Common myeloid progenitor, CD34-positive (primary cell): ENCODE measurements around the gene PVALEF.
A peak's percentile ranks its signal among the peaks of the same experiment; 100 is the strongest.

Experiments
- CTCF ChIA-PET: fragments of 350-600 bp; sonication (Branson Sonifier 250); formaldehyde crosslinking; loops from one replicate; lab custom pipeline; 2021; ENCODE audit warnings: antibody characterized with exemption; lab: Charles Lee
- POLR2A ChIA-PET: fragments of 350-600 bp; sonication (Branson Sonifier 250); formaldehyde crosslinking; loops from one replicate; lab custom pipeline; 2021; ENCODE audit warnings: antibody characterized with exemption; lab: Charles Lee
- DNase-seq, 3 donors: peaks; one replicate each; pipeline versions ENCODE4 v3.0.0 to v3.0.0-alpha.2; 2013
- H3K27ac ChIP-seq, 2 experiments: 1 replicate in 1 of 2; 2 replicates in 1 of 2; pipeline ENCODE4 v1.7.0; 2013; ENCODE audit warnings: inconsistent platforms in 2 of 2, low read length in 2 of 2, mild to moderate bottlenecking in 2 of 2, low read depth in 1 of 2, moderate library complexity in 1 of 2; ENCODE audit not compliant: severe bottlenecking in 2 of 2, insufficient read depth in 1 of 2, poor library complexity in 1 of 2
- H3K27me3 ChIP-seq, 5 experiments: replicated peaks in 2 of 5; 1 replicate in 3 of 5; 2 replicates in 2 of 5; pipeline versions ENCODE4 v1.6.1 to v1.7.0; 2013; ENCODE audit warnings: low read length in 4 of 5, mild to moderate bottlenecking in 2 of 5, moderate library complexity in 2 of 5, inconsistent platforms in 1 of 5; ENCODE audit not compliant: insufficient read depth in 5 of 5, control insufficient read depth in 4 of 5
- H3K36me3 ChIP-seq, 4 experiments: 1 replicate in 2 of 4; 2 replicates in 2 of 4; pipeline versions ENCODE4 v1.6.1 to v1.7.0; 2013; ENCODE audit warnings: low read length in 3 of 4, control low read depth in 1 of 4, mild to moderate bottlenecking in 1 of 4; ENCODE audit not compliant: control insufficient read depth in 4 of 4, insufficient read depth in 4 of 4
- H3K4me1 ChIP-seq, 4 experiments: 1 replicate in 3 of 4; 2 replicates in 1 of 4; pipeline versions ENCODE4 v1.6.1 to v1.7.1; 2013; ENCODE audit warnings: low read length in 3 of 4, mild to moderate bottlenecking in 3 of 4, control low read depth in 1 of 4, inconsistent platforms in 1 of 4, moderate library complexity in 1 of 4; ENCODE audit not compliant: control insufficient read depth in 4 of 4, insufficient read depth in 4 of 4; ENCODE audit errors: control extremely low read depth in 1 of 4
- H3K4me3 ChIP-seq, 7 experiments: 1 replicate in 4 of 7; 2 replicates in 3 of 7; pipeline versions ENCODE4 v1.5.1 to v1.7.0; 2013; ENCODE audit warnings: mild to moderate bottlenecking in 7 of 7, low read length in 6 of 7, moderate library complexity in 6 of 7, inconsistent platforms in 2 of 7, low read depth in 2 of 7, control low read depth in 1 of 7; ENCODE audit not compliant: insufficient read depth in 4 of 7, control insufficient read depth in 1 of 7; ENCODE audit errors: extremely low read depth in 1 of 7
- H3K9me3 ChIP-seq, 5 experiments: 1 replicate in 4 of 5; 2 replicates in 1 of 5; pipeline versions ENCODE4 v1.6.1 to v1.7.1; 2013; ENCODE audit warnings: low read length in 4 of 5, mild to moderate bottlenecking in 2 of 5, inconsistent platforms in 1 of 5, low read depth in 1 of 5, moderate library complexity in 1 of 5; ENCODE audit not compliant: control insufficient read depth in 4 of 5, insufficient read depth in 2 of 5; ENCODE audit errors: control extremely low read depth in 1 of 5
- WGBS: methylation state at CpG from one replicate; pipeline ENCODE4 v1.1.5; 2013; ENCODE audit not compliant: insufficient coverage; 5-methylcytosine and 5-hydroxymethylcytosine counted together

The PVALEF gene

GRCh38 chr17:81119223-81120148 is 45.8 kb upstream of the PVALEF start:
- H3K9me3 ChIP-seq = no peaks in the 10 kb centered on the region
- WGBS = 52% methylated on average over 81 of the region's 89 CpGs
- no peaks in the 10 kb centered on the region for H3K27me3 ChIP-seq
- CTCF ChIA-PET = no interaction called here
- peak overlapping the region in 4 of 7 experiments; percentile 45 to 64 (median 54) for H3K4me3 ChIP-seq
- no peak overlapping the region for H3K27ac ChIP-seq
- POLR2A ChIA-PET = no interaction called here
- peaks cover 0 to 16% (median 9%) of the 10 kb centered on the region in 4 experiments for H3K4me1 ChIP-seq
- H3K36me3 ChIP-seq = no peaks in the 10 kb centered on the region
- DNase-seq = peak; percentile 86 to 93 (median 88)

GRCh38 chr17:81120149-81120484 is 45.2 kb upstream of the PVALEF start:
- H3K36me3 ChIP-seq = no peaks in the 10 kb centered on the region
- no peaks in the 10 kb centered on the region for H3K27me3 ChIP-seq
- no peak for DNase-seq
- no peak overlapping the region for H3K4me3 ChIP-seq
- peaks cover 0 to 16% (median 9%) of the 10 kb centered on the region in 4 experiments for H3K4me1 ChIP-seq
- ChIA-PET CTCF (no interaction called here), POLR2A (no interaction called here)
- no peak overlapping the region for H3K27ac ChIP-seq
- 95% methylated on average over 33 of the region's 33 CpGs for WGBS
- H3K9me3 ChIP-seq = no peaks in the 10 kb centered on the region

- DNase-seq = no peak
- Histone ChIP-seq H3K27ac (no peak overlapping the region), H3K4me1 (peaks cover 0 to 16% (median 9%) of the 10 kb centered on the region in 4 experiments), H3K36me3 (no peaks in the 10 kb centered on the region), H3K27me3 (no peaks in the 10 kb centered on the region), H3K4me3 (no peak overlapping the region), H3K9me3 (no peaks in the 10 kb centered on the region)
- 92% methylated on average over 43 of the region's 45 CpGs for WGBS
- POLR2A ChIA-PET = no interaction called here
- CTCF ChIA-PET = interaction anchor here (0.8 to 1.0 kb wide), 2 partner anchors 21 to 22 kb away, joined by 3 read pairs; no protein-coding TSS in a partner anchor
Observed at GRCh38 chr17:81120695-81121621, 44.3 kb upstream of the PVALEF start.

GRCh38 chr17:81121841-81122733 is 43.2 kb upstream of the PVALEF start:
- ChIA-PET CTCF (interaction anchor here (1.0 kb wide), 1 partner anchor 21 kb away, joined by 3 read pairs; no protein-coding TSS in a partner anchor), POLR2A (no interaction called here)
- Histone ChIP-seq H3K4me3 (no peak overlapping the region), H3K27me3 (no peaks in the 10 kb centered on the region), H3K9me3 (no peaks in the 10 kb centered on the region), H3K27ac (no peak overlapping the region), H3K36me3 (no peaks in the 10 kb centered on the region), H3K4me1 (peaks cover 0 to 16% (median 9%) of the 10 kb centered on the region in 4 experiments)
- 95% methylated on average over 105 of the region's 109 CpGs for WGBS
- DNase-seq = no peak

- H3K4me3 ChIP-seq = no peak overlapping the region
- H3K36me3 ChIP-seq = no peaks in the 10 kb centered on the region
- no peaks in the 10 kb centered on the region for H3K9me3 ChIP-seq
- ChIA-PET POLR2A (no interaction called here), CTCF (no interaction called here)
- no peak overlapping the region for H3K27ac ChIP-seq
- no peaks in the 10 kb centered on the region for H3K27me3 ChIP-seq
- peaks cover 0 to 12% (median 9%) of the 10 kb centered on the region in 4 experiments for H3K4me1 ChIP-seq
- WGBS = 98% methylated on average over 31 of the region's 39 CpGs
- DNase-seq = no peak
Observed at GRCh38 chr17:81123052-81124048, 42.0 kb upstream of the PVALEF start.

GRCh38 chr17:81124377-81124776 is 40.9 kb upstream of the PVALEF start:
- ChIA-PET POLR2A (no interaction called here), CTCF (no interaction called here)
- no peaks in the 10 kb centered on the region for H3K36me3 ChIP-seq
- DNase-seq = no peak
- H3K4me1 ChIP-seq = peaks cover 0 to 2% (median under 1%) of the 10 kb centered on the region in 4 experiments
- H3K27ac ChIP-seq = no peak overlapping the region
- H3K9me3 ChIP-seq = no peaks in the 10 kb centered on the region
- no peaks in the 10 kb centered on the region for H3K27me3 ChIP-seq
- WGBS = 99% methylated on average over 17 of the region's 18 CpGs
- no peak overlapping the region for H3K4me3 ChIP-seq
